Measurements from ENCODE around the gene FBLN5. TPM values are rescaled to one million over a fixed set of nuclear protein-coding genes. Genes with fewer than 3 reads are reported as not detected.

The FBLN5 gene
- polyA plus RNA-seq, 1 of the 3 experiments (the other 2 are of a cell fraction) = 39.8 TPM

- TF ChIP-seq USF1 (IDR thresholded peaks at IDR 0.05; ENCODE audit: borderline replicate concordance, low read depth) = no peak
- no peak for TF ChIP-seq EP300 (IDR thresholded peaks at IDR 0.05; ENCODE audit: borderline replicate concordance in 1 of 2, low read depth in 1 of 2, low read length in 1 of 2)
- no peak for TF ChIP-seq TCF12 (IDR thresholded peaks at IDR 0.05)
- no peak for TF ChIP-seq RCOR1 (IDR thresholded peaks at IDR 0.05; ENCODE audit: low read length)
- no peak for TF ChIP-seq ELF1 (IDR thresholded peaks at IDR 0.05)
- TF ChIP-seq ZBTB33 (IDR thresholded peaks at IDR 0.05; ENCODE audit: borderline replicate concordance, low read depth) = no peak
- no peak for TF ChIP-seq NFIC (IDR thresholded peaks at IDR 0.05; ENCODE audit: borderline replicate concordance)
- no peak for TF ChIP-seq TAF1 (IDR thresholded peaks at IDR 0.05; ENCODE audit: borderline replicate concordance, low read depth, low read length)
- no peak for TF ChIP-seq GABPA (IDR thresholded peaks at IDR 0.05; ENCODE audit: low read depth)
- TF ChIP-seq SMC3 (IDR thresholded peaks at IDR 0.05; ENCODE audit: low read depth, low read length) = no peak
- no peak for TF ChIP-seq YY1 (IDR thresholded peaks at IDR 0.05; ENCODE audit: low read depth)
- no peak for TF ChIP-seq EZH2phosphoT487 (IDR thresholded peaks at IDR 0.05; ENCODE audit: borderline replicate concordance, low read depth)
- peaks cover 8% of the 10 kb centered on the region; the same call in 1 of the 2 replicates for H3K79me2 ChIP-seq (ENCODE audit: insufficient read depth)
- DNase-seq = no peak
- H3F3A ChIP-seq (replicated peaks; ENCODE audit: insufficient read depth) = no peaks in the 10 kb centered on the region
- no peaks in the 10 kb centered on the region for H3K4me1 ChIP-seq (ENCODE audit: control insufficient read depth in 1 of 2, insufficient read depth in 2 of 2, low read depth in 1 of 2, low read length in 1 of 2)
- 0 out of 2 replicates have a peak, but pooled peaks cover 4% of the 10 kb centered on the region for H4K20me1 ChIP-seq (ENCODE audit: insufficient read depth)
- 60% methylated on average over 3 of the region's 3 CpGs for WGBS (ENCODE audit: low lambda C conversion rate)
- H3K9me3 ChIP-seq = no peaks in the 10 kb centered on the region
- H3K36me3 ChIP-seq (replicated peaks in 1 of 2; ENCODE audit: control insufficient read depth in 1 of 2, insufficient read depth in 2 of 2, low read length in 1 of 2) = peaks cover 3% of the 10 kb centered on the region in 2 experiments
- no peak overlapping the region for H3K4me2 ChIP-seq
- H3K27ac ChIP-seq (ENCODE audit: low read depth in 2 of 2, low read length in 1 of 2) = no peak overlapping the region
- no peak overlapping the region for H3K9ac ChIP-seq
- H3K9me2 ChIP-seq = no peaks in the 10 kb centered on the region
- ChIA-PET CTCF (interaction anchor here (1.0 kb wide), 1 partner anchor 9 kb away, joined by 3 read pairs; no protein-coding TSS in a partner anchor), POLR2A (no interaction called here)
- no peak overlapping the region for H2AFZ ChIP-seq (ENCODE audit: low read depth)
- H3K27me3 ChIP-seq (ENCODE audit: insufficient read depth) = no peaks in the 10 kb centered on the region
- no peak overlapping the region for H3K4me3 ChIP-seq (ENCODE audit: low read depth in 2 of 2, low read length in 1 of 2)
Observed at GRCh38 chr14:91902336-91902735, 45.2 kb downstream of the FBLN5 start.

- no peak overlapping the region for H3K27ac ChIP-seq (ENCODE audit: low read depth in 2 of 2, low read length in 1 of 2)
- H3K4me3 ChIP-seq (ENCODE audit: low read depth in 2 of 2, low read length in 1 of 2) = no peak overlapping the region
- H3K9me2 ChIP-seq = no peaks in the 10 kb centered on the region
- DNase-seq = no peak
- H3K36me3 ChIP-seq (replicated peaks in 1 of 2; ENCODE audit: control insufficient read depth in 1 of 2, insufficient read depth in 2 of 2, low read length in 1 of 2) = peaks cover 0 to 3% of the 10 kb centered on the region in 2 experiments
- H3K9ac ChIP-seq = no peak overlapping the region
- 60% methylated on average over 8 of the region's 9 CpGs for WGBS (ENCODE audit: low lambda C conversion rate)
- no peaks in the 10 kb centered on the region for H3K4me1 ChIP-seq (ENCODE audit: control insufficient read depth in 1 of 2, insufficient read depth in 2 of 2, low read depth in 1 of 2, low read length in 1 of 2)
- H3F3A ChIP-seq (replicated peaks; ENCODE audit: insufficient read depth) = no peaks in the 10 kb centered on the region
- no peak overlapping the region for H3K4me2 ChIP-seq
- H2AFZ ChIP-seq (ENCODE audit: low read depth) = no peak overlapping the region
- CTCF ChIA-PET = interaction anchor here (0.6 to 1.1 kb wide), 3 partner anchors 8 to 26 kb away, joined by 3 to 4 read pairs (median 4); no protein-coding TSS in a partner anchor
- H3K9me3 ChIP-seq = no peaks in the 10 kb centered on the region
- POLR2A ChIA-PET = no interaction called here
- peaks cover 8% of the 10 kb centered on the region; the same call in 1 of the 2 replicates for H3K79me2 ChIP-seq (ENCODE audit: insufficient read depth)
- TF ChIP-seq MXI1 (IDR thresholded peaks at IDR 0.05; ENCODE audit: low read depth, low read length) = no peak
- no peak for TF ChIP-seq SIN3A (IDR thresholded peaks at IDR 0.05; ENCODE audit: borderline replicate concordance, low read depth, low read length)
- TF ChIP-seq USF2 (IDR thresholded peaks at IDR 0.05; ENCODE audit: borderline replicate concordance, low read depth, low read length) = no peak
- no peak for TF ChIP-seq JUND (IDR thresholded peaks at IDR 0.05)
- TF ChIP-seq GATA2 (CRISPR knock-in tag; IDR thresholded peaks at IDR 0.05) = no peak
- no peak for TF ChIP-seq NRF1 (IDR thresholded peaks at IDR 0.05; ENCODE audit: low read depth, low read length)
- no peaks in the 10 kb centered on the region for H3K27me3 ChIP-seq (ENCODE audit: insufficient read depth)
- H4K20me1 ChIP-seq (ENCODE audit: insufficient read depth) = 0 out of 2 replicates have a peak, but pooled peaks cover 4% of the 10 kb centered on the region
Observed at GRCh38 chr14:91901449-91902226, 45.9 kb downstream of the FBLN5 start.
